Muscle of arm (tissue), 12 donors: Measurements from ENCODE around the gene TSNAXIP1. TPM values are rescaled to one million over a fixed set of nuclear protein-coding genes. Genes with fewer than 3 reads are reported as not detected.
"Not testable (repeated sequence)": the region's sequence is repeated elsewhere in the genome, so short reads cannot be mapped to it uniquely, and the experiment has no call there.

ENCODE experiments used
- DNase-seq: peaks from one replicate; pipeline ENCODE4 v3.0.0-alpha.2; 2013
- polyA plus RNA-seq, 12 donors: library from polyadenylated mRNA; unstranded; fragments of 120-200 nt; gene quantifications; one replicate each; pipeline ENCODE4 v1.2.1, GENCODE V29; 2013; ENCODE audit not compliant: insufficient read length in 12 of 12

Gene TSNAXIP1
- polyA plus RNA-seq, 12 donors, result 0.83 to 5.0 (median 1.3) TPM; not detected in 2

- DNase-seq, result no peak
Observed at GRCh38 chr16:67833030-67833414, 26.3 kb downstream of the TSNAXIP1 start.

GRCh38 chr16:67833415-67834241 is 26.9 kb downstream of the TSNAXIP1 start:
- DNase-seq, result peak; percentile 97

GRCh38 chr16:67834242-67834614 is 27.5 kb downstream of the TSNAXIP1 start:
- no peak for DNase-seq

DNA sequence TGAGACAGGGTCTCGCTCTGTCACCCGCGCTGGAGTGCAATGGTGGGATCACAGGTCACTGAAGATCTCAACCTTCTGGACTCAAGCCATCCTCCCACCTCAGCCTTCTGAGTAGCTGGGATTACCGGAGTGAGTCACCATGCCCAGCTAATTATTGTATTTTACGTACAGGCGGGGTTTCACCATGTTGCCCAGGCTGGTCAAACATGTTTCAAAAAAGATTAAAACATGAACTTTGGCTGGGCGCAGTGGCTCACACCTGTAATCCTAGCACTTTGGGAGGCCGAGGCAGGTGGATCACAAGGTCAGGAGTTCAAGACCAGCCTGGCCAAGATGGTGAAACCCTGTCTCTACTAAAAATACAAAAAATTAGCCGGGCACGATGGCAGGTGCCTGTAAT is 30.5 kb downstream of the TSNAXIP1 start:
- DNase-seq, result not testable (repeated sequence)

DNA sequence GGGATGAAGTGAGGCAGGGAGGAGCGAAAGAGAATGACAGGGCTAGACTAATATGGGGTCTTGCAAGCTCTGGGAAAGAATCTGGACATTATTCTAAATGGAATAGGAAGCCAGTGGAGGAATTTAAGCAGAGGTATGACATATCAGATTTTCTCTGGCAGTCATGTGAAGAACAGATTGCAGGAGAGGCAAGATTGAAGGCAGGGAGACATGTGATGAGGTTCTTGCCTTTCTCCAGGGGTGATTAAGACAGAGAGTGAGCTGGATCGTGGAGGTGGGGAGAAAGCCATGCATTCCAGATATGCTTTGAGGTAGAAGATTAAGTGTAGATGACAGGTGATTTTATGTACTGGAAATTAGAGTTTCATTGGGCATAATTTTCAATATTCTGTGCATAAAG is 31.1 kb downstream of the TSNAXIP1 start:
- no peak for DNase-seq

- DNase-seq, result no peak
Observed at GRCh38 chr16:67841198-67841815, 34.6 kb downstream of the TSNAXIP1 start.

- DNase-seq, result peak; percentile 99
Observed at GRCh38 chr16:67841816-67842508, 35.3 kb downstream of the TSNAXIP1 start, which contains the start of gene THAP11. Gene THAP11, plus strand, starts transcription at chr16:67842320. Its CDS starts 235 bp downstream, at chr16:67842555.

GRCh38 chr16:67842509-67843342 is 36.0 kb downstream of the TSNAXIP1 start:
- peak; percentile 58 for DNase-seq

GRCh38 chr16:67843343-67843765 is 36.7 kb downstream of the TSNAXIP1 start:
- no peak for DNase-seq

GRCh38 chr16:67844497-67844896 is 37.8 kb downstream of the TSNAXIP1 start:
- no peak for DNase-seq

GRCh38 chr16:67845291-67846062 is 38.8 kb downstream of the TSNAXIP1 start:
- no peak for DNase-seq

GRCh38 chr16:67846063-67846319 is 39.3 kb downstream of the TSNAXIP1 start:
- DNase-seq, result no peak

DNA sequence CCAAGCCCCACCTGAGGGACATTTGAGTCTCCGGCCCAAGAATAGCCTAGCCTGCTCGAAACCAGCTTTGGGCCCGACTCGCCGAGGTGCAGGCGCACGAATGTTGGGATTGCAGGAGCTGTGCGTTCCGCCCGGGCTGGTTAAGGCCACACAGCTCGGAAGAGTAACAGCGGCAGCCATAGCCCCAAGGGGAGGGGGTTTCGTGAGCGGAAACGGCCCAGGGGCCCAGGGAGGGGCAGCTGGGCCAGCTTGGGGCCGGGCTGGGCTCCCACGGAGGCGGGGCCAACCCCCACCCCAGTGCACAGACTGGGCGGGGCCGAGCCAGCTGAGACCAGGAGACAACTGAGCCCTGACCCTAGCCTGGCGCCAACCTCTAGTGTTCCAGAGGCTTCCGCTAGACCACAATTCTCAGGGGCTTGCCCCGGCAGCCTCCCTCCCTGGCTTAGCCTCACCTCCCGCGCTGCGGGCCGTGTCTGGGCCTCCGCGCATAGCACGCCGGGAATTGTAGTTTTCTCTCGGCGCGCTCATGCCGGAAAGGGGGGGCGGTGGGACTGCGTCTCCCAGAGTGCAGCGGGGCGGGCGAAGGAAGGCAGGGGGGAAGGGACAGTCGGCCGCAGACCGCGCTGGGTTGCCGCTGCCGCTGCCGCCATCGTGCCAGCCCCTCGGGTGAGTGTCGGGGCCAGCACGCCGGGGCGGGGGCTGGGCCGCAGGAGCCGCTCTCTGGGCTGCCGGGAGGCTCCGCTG is 39.8 kb downstream of the TSNAXIP1 start, which contains the start of gene NUTF2:
NUTF2 (plus strand) TSS at position 614 of the 744 bp plus-strand sequence. CDS start 18,198 bp downstream, outside the sequence.
- peak; percentile 97 for DNase-seq

GRCh38 chr16:67847064-67847861 is 40.6 kb downstream of the TSNAXIP1 start, which contains the start of gene CENPT:
Gene CENPT, minus strand, starts transcription at chr16:67847693. Its CDS starts 13,834 bp downstream, at chr16:67833859.
- DNase-seq, result no peak

GRCh38 chr16:67848118-67848517 is 41.4 kb downstream of the TSNAXIP1 start:
- DNase-seq, result no peak

- no peak for DNase-seq
Observed at GRCh38 chr16:67853670-67854069, 47.0 kb downstream of the TSNAXIP1 start.

- no peak for DNase-seq
Observed at GRCh38 chr16:67855789-67856188, 49.1 kb downstream of the TSNAXIP1 start.

DNA sequence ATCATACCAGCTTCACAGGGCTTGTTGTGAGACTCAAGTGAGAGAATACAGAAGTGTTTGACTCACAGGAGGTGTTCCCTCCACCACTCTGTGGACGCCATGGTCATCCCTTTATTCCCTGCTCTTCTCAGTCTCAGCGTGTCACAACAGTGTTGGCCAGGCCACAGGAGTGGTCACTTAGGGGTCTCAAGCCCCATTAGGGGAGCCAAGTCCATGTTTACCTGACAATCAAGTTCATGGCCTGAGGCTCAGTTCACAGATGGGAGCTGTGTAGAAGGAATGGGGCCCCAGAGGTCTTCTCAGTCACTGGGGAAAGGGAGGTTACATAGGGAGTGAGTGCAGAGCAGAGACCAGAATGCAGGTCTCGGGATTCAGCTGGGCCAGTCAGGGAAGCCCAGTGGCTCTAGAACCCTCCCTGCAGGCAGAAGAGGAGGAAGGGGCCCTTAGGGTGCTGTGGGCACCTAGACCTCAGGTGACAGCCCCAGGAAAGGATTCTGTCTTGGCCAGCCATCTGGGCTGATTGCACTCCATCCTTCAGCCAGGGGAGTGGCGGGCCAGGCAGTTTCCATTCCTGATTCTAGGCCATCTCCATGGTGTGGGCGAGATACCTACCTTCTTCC is 50.3 kb downstream of the TSNAXIP1 start:
- no peak for DNase-seq
